HepG2 (cell line): ENCODE measurements around the gene PCBD2. TPM values are rescaled to one million over a fixed set of nuclear protein-coding genes. Genes with fewer than 3 reads are reported as not detected.
A peak's percentile ranks its signal among the peaks of the same experiment; 100 is the strongest.

Source experiments
- BCL6 ChIP-seq: IDR thresholded peaks from 2 replicates; pipeline ENCODE4 v1.6.1; 2016; ENCODE audit warnings: missing genetic modification reagents, missing compliant biosample characterization
- FIP1L1 ChIP-seq: fragments of 200-400 bp; formaldehyde crosslinking; IDR thresholded peaks from 2 replicates; pipeline ENCODE4 v1.6.1; 2018; ENCODE audit warnings: low read depth, mild to moderate bottlenecking, low read length, moderate library complexity, borderline replicate concordance; ENCODE audit not compliant: insufficient read depth
- GABPA ChIP-seq, 2 experiments: IDR thresholded peaks; 2 replicates each; pipeline ENCODE4 v1.6.1; 2011 to 2016; ENCODE audit warnings: low read depth in 2 of 2, low read length in 1 of 2, missing biosample characterization in 1 of 2, missing genetic modification characterization in 1 of 2
- HIC2 ChIP-seq: sonication (generic); formaldehyde crosslinking; IDR thresholded peaks from 2 replicates; pipeline ENCODE4 v1.9.0; 2022; ENCODE audit warnings: low read depth, missing genetic modification reagents
- HMGXB4 ChIP-seq, 2 experiments: sonication (generic) in 1 of 2; formaldehyde crosslinking in 1 of 2; IDR thresholded peaks; 2 replicates each; pipeline versions ENCODE4 v1.4.0 to v1.6.1; 2018 to 2020; ENCODE audit warnings: missing genetic modification reagents in 2 of 2, borderline replicate concordance in 1 of 2, low read depth in 1 of 2, mild to moderate bottlenecking in 1 of 2, missing biosample characterization in 1 of 2
- KAT2B ChIP-seq: fragments of 150-350 bp; IDR thresholded peaks from 2 replicates; pipeline ENCODE4 v1.6.1; 2014; ENCODE audit warnings: low read depth, low read length, borderline replicate concordance
- POGZ ChIP-seq: sonication (generic); formaldehyde crosslinking; IDR thresholded peaks from 2 replicates; pipeline ENCODE4 v1.4.0; 2020; ENCODE audit warnings: mild to moderate bottlenecking, missing genetic modification reagents
- YEATS4 ChIP-seq: sonication (generic); formaldehyde crosslinking; IDR thresholded peaks from 2 replicates; pipeline ENCODE4 v1.4.0; 2020; ENCODE audit warnings: missing genetic modification reagents, borderline replicate concordance
- ZNF207 ChIP-seq: fragments of 450-650 bp; IDR thresholded peaks from 2 replicates; pipeline ENCODE4 v1.6.1; 2016; ENCODE audit warnings: antibody characterized with exemption, borderline replicate concordance
- ZNF331 ChIP-seq: sonication (generic); formaldehyde crosslinking; IDR thresholded peaks from 2 replicates; pipeline ENCODE4 v1.4.0; 2020; ENCODE audit warnings: missing genetic modification reagents
- ZNF484 ChIP-seq: sonication (generic); formaldehyde crosslinking; IDR thresholded peaks from 2 replicates; pipeline ENCODE4 v1.5.1; 2020; ENCODE audit warnings: mild to moderate bottlenecking, low read depth, missing genetic modification reagents, borderline replicate concordance
- ZNF557 ChIP-seq: sonication (generic); formaldehyde crosslinking; IDR thresholded peaks from 2 replicates; pipeline ENCODE4 v1.4.0; 2020; ENCODE audit warnings: missing genetic modification reagents
- ZNF672 ChIP-seq: sonication (generic); formaldehyde crosslinking; IDR thresholded peaks from 2 replicates; pipeline ENCODE4 v1.8.1; 2022; ENCODE audit warnings: missing genetic modification reagents
- ZNF768 ChIP-seq: sonication (generic); formaldehyde crosslinking; IDR thresholded peaks from 2 replicates; pipeline ENCODE4 v1.4.0; 2020; ENCODE audit warnings: missing genetic modification reagents
- polyA plus RNA-seq, 8 experiments: library from polyadenylated mRNA; depleted of rRNA in 3 of 8; stranded (reverse) in 7 of 8; unstranded in 1 of 8; fragments of >200 nt; fragmentation: Illumina TruSeq in 4 of 8; extraction: Trizol in 4 of 8; gene quantifications; 2 replicates each; pipeline versions ENCODE4 v1.2.1 to v1.2.3, GENCODE V29; 2011 to 2016; ENCODE audit warnings: low read depth in 4 of 8, missing spikeins in 1 of 8, mixed read lengths in 1 of 8; ENCODE audit not compliant: insufficient read depth in 1 of 8
- total RNA-seq, 5 experiments: library from RNA; depleted of rRNA; stranded (reverse); fragments of >200 nt; fragmentation: Illumina TruSeq; extraction: Trizol; gene quantifications; 2 replicates each; pipeline ENCODE4 v1.2.3, GENCODE V29; 2016; ENCODE audit warnings: low read depth in 1 of 5
- TF ChIP-seq, protein P1 (sequence below): sonication (generic); formaldehyde crosslinking; IDR thresholded peaks from 2 replicates; pipeline ENCODE4 v1.5.0; 2020; ENCODE audit warnings: missing genetic modification reagents
- TF ChIP-seq, protein P2 (sequence below): sonication (generic); formaldehyde crosslinking; IDR thresholded peaks from 2 replicates; pipeline ENCODE4 v1.5.0; 2020; ENCODE audit warnings: missing genetic modification reagents
- TF ChIP-seq, protein P3 (sequence below): sonication (generic); formaldehyde crosslinking; IDR thresholded peaks from 2 replicates; pipeline ENCODE4 v1.4.0; 2020; ENCODE audit warnings: missing genetic modification reagents, mild to moderate bottlenecking, borderline replicate concordance

The PCBD2 gene
- total and polyA plus RNA-seq, 2 of the 13 experiments (the other 11 are each of a cell fraction or from before 2014, with no cell fraction given), result 5.5 to 12.0 TPM

DNA sequence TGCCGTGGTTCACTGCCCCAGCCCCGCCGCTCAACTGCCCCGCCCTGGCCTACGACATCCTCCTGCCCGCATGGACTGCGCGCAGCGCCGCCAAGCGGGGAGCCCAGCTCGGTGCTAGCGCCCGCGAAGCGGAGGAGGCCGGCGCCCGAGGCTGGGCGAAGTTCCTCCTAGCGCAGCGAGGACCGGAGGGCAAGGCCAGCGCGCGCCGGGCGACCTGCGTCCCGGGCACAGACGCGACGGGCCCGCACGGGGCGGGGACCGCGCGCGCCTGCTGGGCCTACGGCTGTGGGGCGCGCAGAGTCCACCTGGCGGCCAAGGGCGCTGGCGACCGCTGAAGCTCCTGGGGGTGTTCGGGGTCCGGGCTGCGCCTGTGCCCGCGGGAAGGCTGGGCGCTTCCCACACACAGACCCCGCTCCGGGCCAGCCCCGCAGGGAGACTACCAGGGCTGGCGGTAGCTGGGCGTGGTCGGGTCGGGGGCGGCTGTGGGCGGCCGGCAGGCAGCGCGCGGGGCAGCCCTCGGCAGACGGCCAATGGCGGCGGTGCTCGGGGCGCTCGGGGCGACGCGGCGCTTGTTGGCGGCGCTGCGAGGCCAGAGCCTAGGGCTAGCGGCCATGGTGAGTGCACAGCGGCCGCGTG, at the start of gene PCBD2 (continued):
- TF ChIP-seq BCL6 (CRISPR knock-in tag), result 0 out of 2 replicates have a peak, but pooled peaks have one; percentile 32
- TF ChIP-seq ZNF207, result no peak
- no peak for TF ChIP-seq KAT2B
- TF ChIP-seq ZNF557 (CRISPR knock-in tag), result no peak; the same call in 1 of the 2 replicates
- TF ChIP-seq, protein P1, sequence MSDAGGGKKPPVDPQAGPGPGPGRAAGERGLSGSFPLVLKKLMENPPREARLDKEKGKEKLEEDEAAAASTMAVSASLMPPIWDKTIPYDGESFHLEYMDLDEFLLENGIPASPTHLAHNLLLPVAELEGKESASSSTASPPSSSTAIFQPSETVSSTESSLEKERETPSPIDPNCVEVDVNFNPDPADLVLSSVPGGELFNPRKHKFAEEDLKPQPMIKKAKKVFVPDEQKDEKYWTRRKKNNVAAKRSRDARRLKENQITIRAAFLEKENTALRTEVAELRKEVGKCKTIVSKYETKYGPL (CRISPR knock-in tag), result no peak
- TF ChIP-seq GABPA (IDR thresholded peaks at IDR 0.05; ENCODE audit: low read depth, low read length), result no peak
- TF ChIP-seq GABPA (CRISPR knock-in tag; IDR thresholded peaks at IDR 0.05; ENCODE audit: low read depth), result no peak
- TF ChIP-seq YEATS4, result peak; percentile 86
- peak; percentile 94 to 98 for TF ChIP-seq HMGXB4 (CRISPR knock-in tag; IDR thresholded peaks at IDR 0.05; ENCODE audit: borderline replicate concordance in 1 of 2, low read depth in 1 of 2)
- TF ChIP-seq ZNF768 (CRISPR knock-in tag), result peak; percentile 54
- TF ChIP-seq POGZ (CRISPR knock-in tag), result peak; percentile 93
- TF ChIP-seq ZNF484, result no peak
- TF ChIP-seq HIC2 (CRISPR knock-in tag), result peak; percentile 74; the same call in 1 of the 2 replicates
- TF ChIP-seq ZNF331 (CRISPR knock-in tag), result peak; percentile 60
- TF ChIP-seq, protein P2, sequence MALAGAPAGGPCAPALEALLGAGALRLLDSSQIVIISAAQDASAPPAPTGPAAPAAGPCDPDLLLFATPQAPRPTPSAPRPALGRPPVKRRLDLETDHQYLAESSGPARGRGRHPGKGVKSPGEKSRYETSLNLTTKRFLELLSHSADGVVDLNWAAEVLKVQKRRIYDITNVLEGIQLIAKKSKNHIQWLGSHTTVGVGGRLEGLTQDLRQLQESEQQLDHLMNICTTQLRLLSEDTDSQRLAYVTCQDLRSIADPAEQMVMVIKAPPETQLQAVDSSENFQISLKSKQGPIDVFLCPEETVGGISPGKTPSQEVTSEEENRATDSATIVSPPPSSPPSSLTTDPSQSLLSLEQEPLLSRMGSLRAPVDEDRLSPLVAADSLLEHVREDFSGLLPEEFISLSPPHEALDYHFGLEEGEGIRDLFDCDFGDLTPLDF (CRISPR knock-in tag), result peak; percentile 58
- peak; percentile 46; the same call in 1 of the 2 replicates for TF ChIP-seq ZNF672 (CRISPR knock-in tag)
- TF ChIP-seq, protein P3, sequence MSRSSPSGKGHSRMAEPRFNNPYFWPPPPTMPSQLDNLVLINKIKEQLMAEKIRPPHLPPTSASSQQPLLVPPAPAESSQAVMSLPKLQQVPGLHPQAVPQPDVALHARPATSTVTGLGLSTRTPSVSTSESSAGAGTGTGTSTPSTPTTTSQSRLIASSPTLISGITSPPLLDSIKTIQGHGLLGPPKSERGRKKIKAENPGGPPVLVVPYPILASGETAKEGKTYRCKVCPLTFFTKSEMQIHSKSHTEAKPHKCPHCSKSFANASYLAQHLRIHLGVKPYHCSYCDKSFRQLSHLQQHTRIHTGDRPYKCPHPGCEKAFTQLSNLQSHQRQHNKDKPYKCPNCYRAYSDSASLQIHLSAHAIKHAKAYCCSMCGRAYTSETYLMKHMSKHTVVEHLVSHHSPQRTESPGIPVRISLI (CRISPR knock-in tag), result no peak; the same call in 1 of the 2 replicates
- TF ChIP-seq FIP1L1, result no peak
